Right lobe of liver (tissue), 6 donors: ENCODE measurements around the gene C8B. TPM values are rescaled to one million over a fixed set of nuclear protein-coding genes. Genes with fewer than 3 reads are reported as not detected.

Experiments used
- ATAC-seq, 4 donors: fragments of 200-7000 bp; cut with Tn5 transposase; one replicate each; pipeline ENCODE4 v1.9.1; 2020; ENCODE audit warnings: mild to moderate bottlenecking in 4 of 4, moderate library complexity in 4 of 4
- DNase-seq, 3 donors: peaks; one replicate each; pipeline ENCODE4 v3.0.0-alpha.2; 2020
- H3K27ac ChIP-seq, 3 donors: fragments of 200-600 bp; one replicate each; pipeline ENCODE4 v1.8.0; 2022
- H3K27me3 ChIP-seq, 2 donors: fragments of 200-600 bp; one replicate each; pipeline ENCODE4 v1.8.0; 2022
- H3K36me3 ChIP-seq, 4 donors: fragments of 200-600 bp; sonication (generic) in 1 of 4; one replicate each; pipeline versions ENCODE4 v1.5.1 to v1.8.0; 2017 to 2022; ENCODE audit warnings: control low read depth in 1 of 4
- H3K4me1 ChIP-seq, 4 donors: fragments of 200-600 bp; sonication (generic) in 1 of 4; one replicate each; pipeline versions ENCODE4 v1.5.1 to v1.8.0; 2017 to 2022; ENCODE audit warnings: control low read depth in 1 of 4
- H3K4me3 ChIP-seq, 3 donors: fragments of 200-600 bp; one replicate each; pipeline ENCODE4 v1.8.0; 2022
- H3K9me3 ChIP-seq, 4 donors: fragments of 200-600 bp; sonication (generic) in 1 of 4; one replicate each; pipeline versions ENCODE4 v1.5.1 to v1.8.0; 2017 to 2022; ENCODE audit warnings: control low read depth in 1 of 4
- CTCF ChIP-seq, 4 donors: fragments of 200-600 bp in 3 of 4; fragments of 450-650 bp in 1 of 4; IDR thresholded peaks; one replicate each; pipeline versions ENCODE4 v1.5.1 to v1.8.0; 2016 to 2022; ENCODE audit warnings: antibody characterized with exemption in 4 of 4, mild to moderate bottlenecking in 2 of 4
- POLR2A ChIP-seq: fragments of 450-650 bp; IDR thresholded peaks from one replicate; pipeline ENCODE4 v1.6.1; 2017; ENCODE audit warnings: antibody characterized with exemption, mild to moderate bottlenecking
- WGBS: methylation state at CpG from one replicate; pipeline ENCODE4 v1.1.6; 2018; ENCODE audit warnings: low coverage, low lambda C conversion rate; ENCODE audit not compliant: insufficient coverage; ENCODE audit errors: missing lambda C conversion rate; 5-methylcytosine and 5-hydroxymethylcytosine counted together
- intact Hi-C, 2 donors: fragments of 100-400 bp; cut with DNase I; formaldehyde crosslinking; loops; one replicate each; pipeline versions ENCODE4 v1.11.2 to v1.14.1; 2022
- total RNA-seq, 6 experiments: library from RNA; depleted of rRNA in 2 of 6; stranded (reverse); fragments of >200 nt in 2 of 6; fragmentation: NEBNext Ultra II Directional in 3 of 6; extraction: Animal tissue kit (Norgen Biotek cat#: 25700) in 3 of 6; gene quantifications; one replicate each; pipeline versions ENCODE4 v1.1.0 to v1.2.4, GENCODE V29; 2016 to 2023
- donor health status: DM: no; HTN: yes; CAD: no.
- donor health status: DM: no; HTN: no; CAD: no.
- donor health status: DM: no; HTN: no; CAD: no.
- donor health status: DM: no; HTN: yes; CAD: no.
- donor health status: DM: no; HTN: yes; CAD: no.

Gene C8B
- total RNA-seq, 6 experiments from 2014 or later: 289 to 573 (median 400) TPM

- DNase-seq: no peak
- Histone ChIP-seq H3K36me3 (peaks cover 0 to 25% (median 13%) of the 10 kb centered on the region in 4 donors), H3K9me3 (no peaks in the 10 kb centered on the region), H3K4me1 (peaks cover 0 to 24% (median 3%) of the 10 kb centered on the region in 4 donors), H3K27me3 (no peaks in the 10 kb centered on the region), H3K27ac (peak overlapping the region; percentile 14 to 53 (median 33)), H3K4me3 (no peak overlapping the region)
- TF ChIP-seq POLR2A (no peak), CTCF (IDR thresholded peaks at IDR 0.05) (peak in 1 of 4 donors; percentile 9)
- WGBS: 61% methylated on average over 3 of the region's 3 CpGs
- ATAC-seq: peak; percentile 30 to 56 (median 48)
- intact Hi-C loops: no loop called here
These were observed 37.8 kb downstream of the C8B start for GRCh38 chr1:56927986-56928385.

- Histone ChIP-seq H3K4me1 (peaks cover 0 to 24% (median 3%) of the 10 kb centered on the region in 4 donors), H3K27me3 (no peaks in the 10 kb centered on the region), H3K36me3 (peaks cover 0 to 20% (median 10%) of the 10 kb centered on the region in 4 donors), H3K27ac (peak overlapping the region; percentile 14 to 53 (median 33)), H3K9me3 (no peaks in the 10 kb centered on the region), H3K4me3 (no peak overlapping the region)
- intact Hi-C loops: no loop called here
- no peak for TF ChIP-seq CTCF (IDR thresholded peaks at IDR 0.05)
- no peak for TF ChIP-seq POLR2A
- ATAC-seq: peak; percentile 41 to 78 (median 72)
- WGBS: 28% methylated on average over 4 of the region's 4 CpGs
- DNase-seq: peak; percentile 40 to 76 (median 73)
These were observed 38.6 kb downstream of the C8B start for GRCh38 chr1:56927171-56927570.

GRCh38 chr1:56925193-56925592, 40.6 kb downstream of the C8B start:
- Histone ChIP-seq H3K27ac (peak overlapping the region in 2 of 3 donors; percentile 45 to 79), H3K9me3 (no peaks in the 10 kb centered on the region), H3K36me3 (peaks cover 0 to 1% (median 0%) of the 10 kb centered on the region in 4 donors), H3K27me3 (no peaks in the 10 kb centered on the region), H3K4me1 (peaks cover 0 to 36% (median 7%) of the 10 kb centered on the region in 4 donors), H3K4me3 (no peak overlapping the region)
- ATAC-seq: peak in 3 of 4 donors; percentile 6 to 64 (median 8)
- DNase-seq: no peak
- TF ChIP-seq POLR2A (peak; percentile 39), CTCF (IDR thresholded peaks at IDR 0.05) (no peak)
- intact Hi-C loops: no loop called here

- no peak for ATAC-seq
These were observed 41.7 kb downstream of the C8B start for GRCh38 chr1:56924116-56924515.

More at GRCh38 chr1:56924116-56924515, 41.7 kb downstream of the C8B start:
- no peaks in the 10 kb centered on the region for H3K9me3 ChIP-seq
- peaks cover 0 to 44% (median 10%) of the 10 kb centered on the region in 4 donors for H3K4me1 ChIP-seq
- no peak for TF ChIP-seq CTCF (IDR thresholded peaks at IDR 0.05)
- no peak for TF ChIP-seq POLR2A
- H3K27ac ChIP-seq: peak overlapping the region in 1 of 3 donors; percentile 79
- no peaks in the 10 kb centered on the region for H3K36me3 ChIP-seq
- intact Hi-C loops: no loop called here
- H3K4me3 ChIP-seq: no peak overlapping the region
- H3K27me3 ChIP-seq: no peaks in the 10 kb centered on the region
- 74% methylated on average over 3 of the region's 5 CpGs for WGBS
- no peak for DNase-seq
